HG03457 (cell line): ENCODE measurements around the gene PSMA1.
"Not testable (repeated sequence)": the region's sequence is repeated elsewhere in the genome, so short reads cannot be mapped to it uniquely, and the experiment has no call there.

Experiments
- ATAC-seq: cut with Tn5 transposase; IDR thresholded peaks from one replicate; pipeline ENCODE4 v1.9.1; 2021; ENCODE audit warnings: moderate number of reproducible peaks; ENCODE audit not compliant: unreplicated experiment

Gene PSMA1

DNA sequence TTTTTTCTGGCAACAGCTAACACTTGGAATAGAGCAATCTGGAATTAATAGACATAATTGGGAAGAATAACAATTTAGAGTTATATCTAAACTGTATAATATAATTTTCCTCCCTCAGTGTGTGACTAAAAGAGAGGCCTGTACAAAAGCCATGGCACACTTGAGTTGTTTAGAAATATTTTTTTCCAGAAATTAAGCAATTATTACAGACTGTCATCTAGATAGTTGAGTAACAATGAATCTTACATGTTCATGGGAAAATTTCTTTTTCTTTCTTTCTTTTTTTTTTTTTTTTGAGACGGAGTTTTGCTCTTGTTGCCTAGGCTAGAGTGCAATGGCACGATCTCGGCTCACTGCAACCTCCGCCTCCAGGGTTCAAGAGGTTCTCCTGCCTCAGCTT, 15.0 kb upstream of the PSMA1 start:
- ATAC-seq: not testable (repeated sequence)

DNA sequence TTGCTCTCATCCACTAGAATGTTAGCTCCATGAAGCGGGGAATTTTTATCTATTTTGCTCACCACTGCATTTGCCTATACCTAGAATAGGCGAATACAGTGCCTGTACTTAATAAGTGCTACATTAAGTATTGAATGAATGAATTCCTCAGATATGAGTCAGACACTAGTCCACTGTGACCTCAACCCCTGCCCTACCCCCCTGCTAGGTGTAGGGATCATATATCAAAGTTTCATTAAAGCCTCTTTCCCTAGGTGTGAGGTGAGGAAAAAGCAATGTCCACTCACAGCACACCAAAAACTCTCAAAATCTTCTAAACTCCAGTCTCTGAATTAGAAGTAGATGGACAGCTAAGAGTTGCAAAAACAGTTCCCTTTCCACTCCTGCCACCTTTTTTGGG, 9.8 kb upstream of the PSMA1 start:
- no peak for ATAC-seq

DNA sequence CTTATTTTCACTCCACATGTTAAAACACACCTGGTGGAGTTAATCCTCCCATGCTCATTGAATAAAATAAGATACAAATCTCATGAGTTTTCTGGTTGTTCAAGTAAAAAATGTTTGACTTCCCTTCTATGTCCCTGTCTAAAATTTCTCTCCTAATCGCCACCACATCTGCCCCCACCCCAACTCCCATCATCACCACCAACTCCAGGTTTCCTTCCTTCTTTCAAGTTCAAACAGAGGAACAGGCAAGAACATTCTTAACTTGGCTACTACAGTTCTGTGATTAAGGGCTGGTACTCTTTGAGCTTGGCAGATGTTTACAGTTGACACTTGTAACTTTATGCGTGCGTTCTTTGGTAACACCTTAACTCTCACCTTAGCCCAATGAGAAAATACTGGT, 9.1 kb upstream of the PSMA1 start:
- ATAC-seq: no peak

DNA sequence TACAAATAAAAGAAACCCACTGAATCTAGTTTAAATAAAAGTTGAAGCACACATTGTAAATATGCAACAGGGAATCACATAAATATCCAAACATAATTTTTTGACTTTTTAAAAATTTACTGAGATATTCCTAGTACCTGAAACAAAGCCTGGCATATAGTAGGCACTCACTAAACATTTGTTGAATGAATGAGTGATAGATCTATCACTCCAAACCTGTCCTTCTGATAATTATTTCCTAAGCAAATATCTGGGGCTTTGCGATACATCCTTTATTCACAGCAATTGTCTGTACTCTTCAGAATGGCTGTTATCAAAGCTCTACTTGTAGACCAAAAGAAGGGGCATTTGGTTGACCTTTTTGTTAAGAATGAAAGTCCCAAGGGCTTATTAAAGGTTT, 2.6 kb upstream of the PSMA1 start:
- no peak for ATAC-seq

DNA sequence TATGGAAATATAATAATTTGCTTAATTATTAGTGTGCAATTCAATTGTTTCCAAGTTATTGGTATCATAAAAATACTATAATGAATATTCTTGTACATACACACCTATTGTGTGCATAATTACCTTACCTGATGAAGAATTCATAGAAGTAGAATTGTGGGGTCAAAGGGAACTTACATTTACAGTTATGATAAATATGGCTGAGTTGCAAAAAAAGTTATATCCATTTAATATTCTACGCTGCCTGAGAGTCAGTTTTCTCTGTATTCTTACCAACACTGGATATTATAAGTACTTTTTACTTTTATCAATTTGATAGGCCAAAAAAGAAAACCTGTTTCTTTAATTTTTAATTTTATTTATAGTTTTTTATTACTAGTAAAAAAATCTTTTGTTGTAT, 2.1 kb upstream of the PSMA1 start:
- no peak for ATAC-seq

DNA sequence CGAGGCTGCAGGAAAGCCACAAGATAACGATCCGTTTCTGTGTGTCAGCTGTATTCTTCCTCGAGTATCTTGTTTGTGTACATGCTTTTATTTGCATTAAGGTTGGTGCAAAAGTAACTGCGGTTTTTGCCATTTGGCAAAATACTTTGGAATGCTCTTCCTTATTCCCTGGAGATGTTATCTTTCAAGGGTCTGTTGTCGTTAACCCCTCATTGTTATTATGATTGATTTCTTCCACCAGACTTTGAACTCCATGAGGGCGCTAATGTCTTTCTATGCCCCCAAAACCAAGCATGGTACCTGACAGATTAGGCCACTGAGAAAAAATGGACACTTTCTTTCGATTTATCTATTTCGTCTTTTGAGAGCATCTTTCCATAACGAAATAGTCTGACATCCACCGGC, 563 bp upstream of the PSMA1 start:
- peak; percentile 31 for ATAC-seq

DNA sequence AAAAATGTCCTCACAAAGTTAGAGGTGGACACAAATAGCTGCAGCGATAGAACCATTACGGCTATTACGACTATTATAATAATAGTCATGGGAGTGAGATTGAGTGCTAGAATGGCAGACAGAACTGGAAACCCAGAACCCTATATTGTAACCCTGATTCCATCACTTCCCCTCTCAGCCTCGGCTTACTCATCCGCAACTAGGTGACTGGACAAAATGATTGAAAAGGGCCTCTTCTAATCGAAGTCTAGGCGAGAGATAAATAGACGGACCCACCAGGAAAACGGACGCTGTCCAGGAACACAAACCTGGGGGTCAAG, 629 bp downstream of the PSMA1 start:
- peak; percentile 3 for ATAC-seq

DNA sequence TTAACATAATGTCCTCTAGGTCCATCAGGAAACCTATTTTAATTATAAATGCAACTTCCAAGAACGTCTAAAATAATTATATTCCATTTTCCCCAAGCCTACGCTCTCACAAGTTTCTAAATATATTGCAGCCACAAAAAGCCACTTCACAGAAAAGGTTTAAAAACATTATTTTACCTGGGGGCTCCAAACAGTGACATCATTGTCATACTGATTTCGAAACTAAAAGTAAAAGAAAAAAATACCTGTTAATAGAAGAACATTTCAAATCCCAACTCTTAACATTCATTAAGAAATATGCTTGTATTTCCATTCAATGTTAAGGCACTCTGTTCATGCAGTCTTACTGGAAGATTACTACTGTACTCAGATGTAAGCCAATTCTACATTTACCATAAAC, 1.4 kb downstream of the PSMA1 start:
- no peak for ATAC-seq

DNA sequence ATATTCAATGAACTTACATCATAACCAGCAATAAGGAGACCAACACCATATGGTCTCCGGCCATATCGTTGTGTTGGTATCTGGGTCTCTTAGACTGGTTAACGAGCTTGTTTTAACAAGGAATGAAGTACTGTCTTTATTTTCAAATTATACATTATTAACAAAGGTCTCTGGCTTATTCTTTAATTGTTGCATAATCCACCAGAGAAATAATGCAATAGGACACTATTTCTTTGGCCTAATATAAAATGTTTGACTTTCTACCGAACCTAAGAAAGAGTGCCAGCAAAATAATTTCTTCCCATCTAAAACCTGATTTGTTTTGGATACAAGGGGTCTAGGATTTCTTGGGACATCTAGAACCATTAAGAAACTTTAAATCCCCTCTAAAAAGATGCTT, 6.4 kb downstream of the PSMA1 start:
- ATAC-seq: no peak

DNA sequence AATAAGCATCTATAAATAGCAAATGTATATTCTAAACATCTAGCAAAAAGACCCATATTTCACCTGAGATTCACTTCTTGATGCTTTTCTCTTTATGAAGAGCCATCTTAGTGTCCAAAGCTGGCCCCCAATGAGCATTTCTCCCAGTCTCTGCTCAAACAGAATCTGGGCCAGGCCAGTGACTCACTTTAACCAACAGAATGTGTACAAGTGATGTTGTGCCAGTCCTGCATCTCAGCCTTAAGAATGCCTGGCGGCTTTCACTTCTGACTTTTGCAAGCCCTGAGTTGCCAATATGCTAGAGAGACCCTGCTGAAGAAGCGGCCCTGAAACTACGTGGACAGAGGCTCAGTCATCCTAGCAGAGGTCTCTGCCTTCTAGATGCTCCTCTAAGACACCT, 13.7 kb downstream of the PSMA1 start:
- ATAC-seq: no peak

DNA sequence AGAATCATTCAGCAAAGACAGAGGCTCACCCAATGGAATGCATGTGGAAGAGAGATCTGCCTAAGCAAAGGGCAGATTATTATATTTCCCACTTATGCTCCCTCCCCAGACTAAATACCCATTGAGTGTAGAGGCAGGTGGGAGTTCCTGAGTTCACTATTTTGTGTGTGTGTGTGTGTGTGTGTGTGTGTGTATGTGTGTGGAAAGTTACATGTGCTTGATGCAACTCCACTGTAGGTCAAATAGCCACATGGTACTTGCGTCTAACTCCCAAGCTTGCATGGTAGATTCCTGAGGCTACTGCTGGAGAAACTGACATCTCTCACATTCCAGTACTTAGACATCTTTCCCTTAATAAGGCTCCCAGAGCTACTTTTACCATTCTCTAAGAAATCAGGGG, 17.2 kb downstream of the PSMA1 start:
- ATAC-seq: no peak

DNA sequence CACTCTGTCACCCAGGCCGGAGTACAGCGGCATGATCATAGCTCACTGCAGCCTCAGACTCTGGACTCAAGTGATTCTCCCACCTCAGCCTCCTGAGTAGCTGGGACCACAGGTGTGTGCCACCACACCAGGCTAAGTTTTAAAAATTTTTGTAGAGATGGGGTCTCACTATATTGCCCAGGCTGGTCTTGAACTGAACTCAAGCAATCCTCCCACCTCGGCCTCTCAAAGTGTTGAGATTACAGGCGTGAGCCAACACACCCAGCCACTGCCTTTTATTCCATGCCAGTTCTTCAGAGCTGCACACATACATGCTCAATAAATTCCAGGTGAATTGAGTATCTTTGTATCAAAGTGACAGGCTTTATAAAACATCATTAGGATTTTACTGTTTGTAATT, 18.1 kb downstream of the PSMA1 start:
- no peak for ATAC-seq

DNA sequence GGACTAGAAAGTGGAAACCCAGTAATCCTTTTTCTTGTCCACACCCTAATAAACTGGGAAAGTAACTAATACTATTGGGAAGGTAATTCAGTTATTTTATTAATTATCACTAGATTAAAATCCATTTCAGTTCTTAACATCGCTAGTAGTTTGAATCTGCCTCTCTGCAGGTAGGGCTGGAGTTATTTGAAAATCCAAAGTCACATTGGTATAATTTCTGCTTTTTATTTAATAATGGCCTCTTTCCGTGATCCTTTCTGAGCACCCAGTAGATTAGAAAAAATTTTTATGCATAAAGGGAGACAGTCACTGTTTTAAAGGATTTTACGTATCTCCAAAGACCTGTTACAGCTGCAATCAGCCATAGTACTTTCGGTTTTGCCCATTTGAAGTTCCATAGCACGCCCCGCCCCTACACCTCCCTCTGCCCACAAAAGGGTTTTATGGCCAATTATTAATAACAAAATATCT, 20.0 kb downstream of the PSMA1 start:
- ATAC-seq: peak; percentile 30

DNA sequence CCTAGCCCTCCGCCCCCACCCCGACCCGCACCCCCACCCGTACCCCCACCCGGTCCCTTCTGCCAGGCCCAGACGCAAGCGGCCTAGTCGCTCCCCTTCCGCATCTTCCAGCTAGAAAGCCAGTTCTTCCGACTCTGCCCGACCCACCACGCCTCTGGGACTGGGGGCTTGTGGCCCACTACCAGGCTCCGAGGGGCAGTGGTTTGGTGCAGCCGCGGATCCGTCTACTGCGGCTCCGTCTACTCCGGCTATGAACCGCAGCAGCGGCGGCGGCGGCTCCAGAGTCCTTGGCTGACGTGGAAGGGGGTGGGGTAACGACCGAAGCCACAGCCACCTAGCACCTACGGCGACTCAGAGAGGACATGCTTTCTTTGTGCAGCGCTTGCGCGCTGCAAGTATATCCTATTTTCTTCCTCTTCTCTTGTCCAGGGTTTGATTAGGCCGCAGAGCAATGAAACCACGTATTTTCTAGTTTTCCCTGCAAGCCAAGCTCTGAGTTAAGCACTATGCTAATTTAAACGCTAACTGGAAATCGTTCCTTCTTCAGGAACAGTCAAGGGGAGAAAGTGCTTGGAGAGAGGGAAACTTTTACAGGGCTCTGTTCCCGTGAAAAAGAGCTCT, 20.5 kb downstream of the PSMA1 start, which contains the start of gene COPB1:
COPB1 (minus strand) TSS at position 252 of the 621 bp plus-strand sequence. CDS start 883 bp downstream, outside the sequence.
- peak; percentile 90 for ATAC-seq

DNA sequence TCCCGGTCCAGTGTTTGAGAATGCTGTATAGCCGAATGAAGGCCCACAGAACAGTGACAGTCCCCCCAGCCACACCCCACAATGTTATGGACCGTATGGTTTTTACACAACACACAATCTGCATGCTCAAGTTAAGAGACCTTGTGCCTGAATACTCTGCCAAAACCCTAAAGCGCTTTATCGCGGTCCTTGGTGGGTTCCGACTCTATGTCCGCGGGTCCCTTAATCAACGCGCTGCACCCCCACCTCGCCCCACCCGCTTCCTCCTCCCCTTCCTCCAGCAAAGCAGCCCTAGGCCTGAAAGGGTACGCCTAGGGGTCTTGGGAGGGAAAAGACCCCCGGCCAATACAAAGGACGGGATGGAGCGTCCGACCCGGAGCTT, 21.0 kb downstream of the PSMA1 start:
- ATAC-seq: no peak

DNA sequence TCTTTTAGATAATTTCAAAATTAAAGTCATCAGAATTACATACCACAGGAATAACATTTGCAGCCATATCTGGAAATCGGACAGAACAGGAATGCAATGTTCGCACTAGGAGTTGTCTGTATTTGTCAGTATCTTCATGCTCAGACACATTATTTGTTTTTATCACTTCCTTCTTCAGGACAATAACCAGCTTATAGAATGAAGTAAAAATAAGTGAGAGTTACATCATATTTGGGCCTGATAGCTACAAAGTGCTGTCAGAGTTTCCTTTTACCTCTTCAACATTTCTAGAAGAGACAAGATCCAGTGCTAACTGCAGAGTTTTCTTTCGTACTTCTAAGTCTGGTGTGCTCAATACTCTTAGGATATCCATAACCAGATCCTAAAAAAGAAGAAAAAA, 39.5 kb downstream of the PSMA1 start:
- ATAC-seq: no peak

DNA sequence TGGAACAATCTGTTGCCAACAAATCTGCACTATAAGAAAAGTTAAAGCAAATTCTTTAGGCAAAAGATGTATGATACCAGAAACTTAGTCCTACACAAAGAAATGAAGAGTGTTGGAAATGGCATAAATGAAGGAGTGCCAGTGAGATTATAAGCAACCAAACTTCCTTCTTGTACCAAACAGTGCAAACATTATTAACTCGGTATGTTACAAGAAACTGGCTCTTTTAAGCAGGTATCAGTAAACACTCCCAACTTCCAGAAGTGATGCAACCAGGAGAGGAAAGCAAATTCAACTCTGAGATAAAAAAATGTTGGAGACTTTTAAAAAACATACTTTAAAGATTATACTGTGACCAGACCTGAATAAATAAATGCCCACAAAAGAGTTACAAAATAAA, 49.1 kb downstream of the PSMA1 start:
- ATAC-seq: no peak

DNA sequence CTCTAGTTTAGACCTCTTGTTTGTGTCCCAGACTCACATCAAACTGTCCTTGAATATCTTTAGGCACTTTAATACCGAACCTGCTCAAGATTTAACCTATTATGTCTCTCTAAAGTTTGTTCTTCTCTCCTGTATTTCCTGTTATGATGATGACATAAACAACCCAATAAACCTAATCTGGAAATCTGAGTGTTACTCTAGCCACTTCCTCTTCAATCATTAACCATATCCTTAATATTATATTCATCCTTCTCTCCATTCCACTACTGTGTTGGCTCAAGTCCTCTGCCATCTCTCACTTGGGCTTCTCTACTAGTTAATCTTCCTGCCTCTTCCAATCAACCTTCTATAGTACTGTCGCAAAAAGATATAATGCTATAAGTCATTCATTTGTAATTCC, 56.6 kb downstream of the PSMA1 start:
- ATAC-seq: no peak

DNA sequence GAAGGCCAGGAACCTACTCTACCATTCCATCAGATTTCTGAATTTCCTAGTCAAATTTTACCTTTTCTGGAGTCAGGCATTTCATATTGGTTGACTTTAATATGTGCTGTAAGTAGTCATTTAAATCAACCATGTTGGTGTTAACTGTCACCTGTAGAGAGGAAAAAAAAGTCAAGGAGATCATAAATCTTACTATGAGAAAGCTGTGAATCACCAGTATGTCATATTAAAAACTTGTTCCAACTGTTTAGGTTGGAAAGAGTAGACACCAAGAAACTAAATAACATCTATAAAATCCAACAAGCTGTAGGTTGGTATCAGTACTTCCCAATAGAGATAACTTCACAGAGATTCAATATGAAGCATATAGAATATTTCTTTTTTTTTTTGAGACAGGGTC, 60.0 kb downstream of the PSMA1 start:
- ATAC-seq: no peak

DNA sequence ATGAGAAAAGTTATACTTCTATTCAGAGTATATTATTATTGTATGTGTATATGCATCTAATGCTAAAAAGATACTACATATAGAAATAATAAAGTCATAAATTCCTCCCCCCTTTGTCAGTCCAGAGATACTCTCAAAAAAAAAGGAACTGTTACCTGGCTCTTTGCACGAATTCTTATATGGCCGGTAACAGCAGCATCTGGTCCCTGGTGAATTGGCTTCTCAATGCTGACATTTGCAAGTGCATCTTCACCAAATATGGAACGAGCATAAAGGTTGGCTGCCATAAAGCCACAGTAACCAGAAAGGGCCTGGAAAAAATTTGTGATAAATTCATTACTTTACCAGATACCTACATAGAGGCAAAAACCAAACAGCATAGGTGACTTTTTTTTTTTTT, 61.8 kb downstream of the PSMA1 start:
- ATAC-seq: no peak

DNA sequence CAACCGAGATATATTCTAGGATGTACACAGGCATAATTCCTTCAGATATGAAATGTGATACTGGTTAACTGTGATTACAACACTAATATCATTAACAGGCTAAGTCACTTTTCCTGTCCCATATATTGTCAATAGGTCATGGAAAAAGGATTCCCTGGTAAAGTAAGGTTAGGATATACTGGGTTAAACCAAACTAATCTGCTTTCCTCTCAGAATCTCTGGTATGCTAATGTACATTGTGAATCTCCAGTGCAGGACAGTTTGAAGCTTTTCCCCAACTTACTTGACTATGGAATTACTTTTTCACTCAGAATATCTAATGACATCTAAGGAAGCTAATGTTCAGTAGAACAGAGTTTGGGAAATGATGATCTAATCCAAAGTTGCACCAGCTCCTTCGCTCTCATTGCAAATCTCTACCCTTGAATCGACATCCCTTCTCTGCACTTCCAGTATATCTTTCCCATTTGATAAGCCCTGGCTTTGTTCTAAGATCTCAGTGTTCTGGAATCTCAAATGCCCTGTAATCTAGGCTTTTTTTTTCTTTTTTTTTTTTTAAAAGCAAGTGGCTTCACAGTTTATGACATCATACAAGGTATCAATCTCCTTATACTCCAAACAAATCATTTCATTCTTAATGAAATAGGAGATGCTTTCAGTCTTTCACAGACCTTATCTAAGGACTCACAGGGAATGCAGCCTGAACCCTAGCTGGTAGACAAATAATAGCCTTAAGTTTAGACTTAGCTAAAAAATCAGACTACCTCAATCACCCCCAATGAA, 64.3 kb downstream of the PSMA1 start:
- no peak for ATAC-seq
